Ovary (tissue), 9 donors: ENCODE results near the gene LGR4. TPM values are rescaled to one million over a fixed set of nuclear protein-coding genes. Genes with fewer than 3 reads are reported as not detected.

ENCODE experiments used
- DNase-seq, 5 donors: peaks; one replicate each; pipeline ENCODE4 v3.0.0-alpha.2; 2019 to 2020
- H3K27ac ChIP-seq, 2 donors: fragments of 200-600 bp; one replicate each; pipeline versions ENCODE4 v1.5.1 to v1.8.0; 2019 to 2022
- H3K27me3 ChIP-seq: fragments of 200-600 bp; one replicate; pipeline ENCODE4 v1.8.0; 2022
- H3K36me3 ChIP-seq: fragments of 200-600 bp; sonication (generic); one replicate; pipeline ENCODE4 v1.5.1; 2019
- H3K4me1 ChIP-seq: one replicate; pipeline ENCODE4 v1.8.1; 2013; ENCODE audit warnings: mild to moderate bottlenecking, moderate library complexity; ENCODE audit not compliant: insufficient read depth
- H3K4me3 ChIP-seq: fragments of 200-600 bp; sonication (generic); one replicate; pipeline ENCODE4 v1.5.1; 2017
- H3K9me3 ChIP-seq, 2 donors: fragments of 200-600 bp in 1 of 2; sonication (generic) in 1 of 2; one replicate each; pipeline versions ENCODE4 v1.5.1 to v1.8.1; 2013 to 2019; ENCODE audit warnings: mild to moderate bottlenecking in 1 of 2, moderate library complexity in 1 of 2
- CTCF ChIP-seq, 3 donors: fragments of 450-650 bp in 2 of 3; fragments of 200-600 bp in 1 of 3; IDR thresholded peaks; one replicate each; pipeline versions ENCODE4 v1.5.1 to v1.8.0; 2016 to 2022; ENCODE audit warnings: antibody characterized with exemption in 3 of 3, mild to moderate bottlenecking in 1 of 3
- EP300 ChIP-seq: sonication (generic); formaldehyde crosslinking; IDR thresholded peaks from one replicate; pipeline ENCODE4 v1.6.1; 2017; ENCODE audit warnings: antibody characterized with exemption
- POLR2A ChIP-seq: fragments of 450-650 bp; IDR thresholded peaks from one replicate; pipeline ENCODE4 v1.6.1; 2017; ENCODE audit warnings: antibody characterized with exemption, mild to moderate bottlenecking, moderate library complexity
- WGBS, 3 donors: extraction: QIAGEN DNeasy Blood & Tissue Kit in 1 of 3; methylation state at CpG; one replicate each; pipeline versions ENCODE4 v1.1.5 to v1.1.7; 2013 to 2017; 5-methylcytosine and 5-hydroxymethylcytosine counted together
- intact Hi-C, 4 donors: fragments of 100-400 bp; cut with DNase I; formaldehyde crosslinking; loops; one replicate each; pipeline versions ENCODE4 v1.11.0 to v1.15.1; 2022 to 2023
- polyA plus RNA-seq, 2 donors: library from polyadenylated mRNA; stranded (reverse); fragments of 200-250 nt in 1 of 2; fragments of 350-450 nt in 1 of 2; fragmentation: Illumina TruSeq in 1 of 2; extraction: RNeasy Lipid Tissue Mini Kit (QIAGEN cat#74804) in 1 of 2; gene quantifications; one replicate each; pipeline ENCODE4 v1.2.3, GENCODE V29; 2013 to 2014
- total RNA-seq, 7 donors: library from RNA; depleted of rRNA in 2 of 7; stranded (reverse); fragments of >200 nt in 2 of 7; fragmentation: NEBNext Ultra II Directional in 3 of 7; extraction: Animal tissue kit (Norgen Biotek cat#: 25700) in 3 of 7; gene quantifications; one replicate each; pipeline versions ENCODE4 v1.1.0 to v1.2.4, GENCODE V29; 2016 to 2023
- donor health status: DM: no; HTN: no; CAD: no; lungs with moderate emphysema.
- donor health status: DM: no; HTN: no; CAD: no.
- donor health status: Bipolar disorder and iron deficiency.
- donor health status: DM: yes; HTN: yes; CAD: no.
- donor health status: DM: no; HTN: no; CAD: no.
- donor health status: DM: yes; HTN: yes; CAD: no.

LGR4 gene
- total and polyA plus RNA-seq, 9 donors: 15.3 to 51.1 (median 32.3) TPM

GRCh38 chr11:27429761-27430393 is 42.7 kb downstream of the LGR4 start:
- H3K4me3 ChIP-seq: no peak overlapping the region
- intact Hi-C loops: no loop called here
- DNase-seq: no peak
- 12 to 30% (median 14%) methylated on average over 5 of the region's 5 CpGs for WGBS, 3 donors
- no peaks in the 10 kb centered on the region for H3K27me3 ChIP-seq
- H3K27ac ChIP-seq: no peak overlapping the region
- no peaks in the 10 kb centered on the region for H3K36me3 ChIP-seq
- no peaks in the 10 kb centered on the region for H3K9me3 ChIP-seq
- peaks cover 9% of the 10 kb centered on the region for H3K4me1 ChIP-seq
- TF ChIP-seq CTCF (IDR thresholded peaks at IDR 0.05) (no peak), POLR2A (no peak), EP300 (no peak)

- TF ChIP-seq EP300 (no peak), POLR2A (no peak), CTCF (IDR thresholded peaks at IDR 0.05) (no peak)
- 40 to 52% (median 43%) methylated on average over 7 of the region's 7 CpGs for WGBS, 3 donors
Measured at GRCh38 chr11:27427183-27427980, 45.2 kb downstream of the LGR4 start.

GRCh38 chr11:27425814-27426213 is 46.8 kb downstream of the LGR4 start:
- WGBS, 3 donors: 94 to 98% (median 95%) methylated on average over 2 of the region's 2 CpGs

More at GRCh38 chr11:27427183-27427980, 45.2 kb downstream of the LGR4 start:
- peaks cover 12% of the 10 kb centered on the region for H3K4me1 ChIP-seq
- intact Hi-C loops: no loop called here
- H3K27ac ChIP-seq: no peak overlapping the region
- H3K27me3 ChIP-seq: no peaks in the 10 kb centered on the region
- no peak for DNase-seq
- no peaks in the 10 kb centered on the region for H3K36me3 ChIP-seq
- H3K4me3 ChIP-seq: no peak overlapping the region
- H3K9me3 ChIP-seq: no peaks in the 10 kb centered on the region

GRCh38 chr11:27423125-27423524 is 49.5 kb downstream of the LGR4 start:
- H3K27me3 ChIP-seq: no peaks in the 10 kb centered on the region
- no peak overlapping the region for H3K27ac ChIP-seq
- peaks cover 5% of the 10 kb centered on the region for H3K4me1 ChIP-seq
- intact Hi-C loops: no loop called here
- TF ChIP-seq CTCF (IDR thresholded peaks at IDR 0.05): no peak
- TF ChIP-seq EP300: no peak
- no peak for TF ChIP-seq POLR2A
- no peak overlapping the region for H3K4me3 ChIP-seq
- H3K9me3 ChIP-seq: no peaks in the 10 kb centered on the region
- H3K36me3 ChIP-seq: no peaks in the 10 kb centered on the region
- WGBS, 3 donors: 73 to 87% (median 76%) methylated on average over 4 of the region's 4 CpGs
- DNase-seq: peak in 4 of 5 donors; percentile 29 to 70 (median 37)

More at GRCh38 chr11:27425814-27426213, 46.8 kb downstream of the LGR4 start:
- no peaks in the 10 kb centered on the region for H3K27me3 ChIP-seq
- H3K27ac ChIP-seq: no peak overlapping the region
- H3K4me3 ChIP-seq: no peak overlapping the region
- H3K4me1 ChIP-seq: peaks cover 11% of the 10 kb centered on the region
- no peaks in the 10 kb centered on the region for H3K36me3 ChIP-seq
- no peak for DNase-seq
- TF ChIP-seq POLR2A (no peak), CTCF (IDR thresholded peaks at IDR 0.05) (no peak)
- no peaks in the 10 kb centered on the region for H3K9me3 ChIP-seq
- intact Hi-C loops: no loop called here
